HG03432 (cell line): ENCODE measurements around the gene GABRR2.

ENCODE experiments used
- ATAC-seq: cut with Tn5 transposase; IDR thresholded peaks from one replicate; pipeline ENCODE4 v1.9.1; 2021; ENCODE audit warnings: mild to moderate bottlenecking, moderate library complexity; ENCODE audit not compliant: unreplicated experiment

GABRR2 gene

DNA sequence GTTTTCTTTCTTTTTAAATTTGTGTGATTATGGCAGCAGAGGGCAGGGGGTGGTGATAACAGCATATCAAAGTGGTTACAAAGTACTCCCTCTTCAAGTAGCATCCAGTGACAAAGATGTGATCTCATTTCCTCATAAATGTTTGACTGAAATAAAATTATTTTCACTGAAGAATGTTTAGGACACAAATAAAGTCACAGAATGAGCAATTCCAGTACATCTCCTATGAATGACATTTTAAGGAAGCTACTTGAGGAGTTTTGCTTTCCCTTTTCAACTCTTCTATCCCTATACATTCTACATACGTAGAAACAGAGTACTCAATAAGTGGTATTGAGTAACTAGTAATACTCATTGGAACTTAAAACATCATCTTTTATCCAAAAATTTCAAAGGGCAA, 13.9 kb upstream of the GABRR2 start:
- no peak for ATAC-seq

DNA sequence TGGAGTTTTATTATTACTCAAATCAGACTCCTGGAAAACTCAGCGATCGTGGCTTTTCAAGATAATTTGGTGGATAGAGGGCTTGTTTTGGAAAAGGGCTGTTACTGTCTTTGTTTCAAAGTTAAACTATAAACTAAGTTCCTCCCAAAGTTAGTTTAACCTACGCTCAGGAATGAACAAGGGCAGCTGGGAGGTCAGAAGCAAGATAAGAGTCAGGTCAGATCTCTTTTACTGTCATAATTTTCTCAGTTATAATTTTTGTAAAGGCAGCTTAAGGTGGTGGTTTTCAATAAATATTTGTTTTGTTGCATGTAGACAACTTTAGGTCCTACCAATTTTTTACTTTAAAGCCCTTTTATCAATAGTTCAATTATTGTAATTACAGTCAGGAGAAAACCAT, 9.2 kb upstream of the GABRR2 start:
- ATAC-seq = no peak

DNA sequence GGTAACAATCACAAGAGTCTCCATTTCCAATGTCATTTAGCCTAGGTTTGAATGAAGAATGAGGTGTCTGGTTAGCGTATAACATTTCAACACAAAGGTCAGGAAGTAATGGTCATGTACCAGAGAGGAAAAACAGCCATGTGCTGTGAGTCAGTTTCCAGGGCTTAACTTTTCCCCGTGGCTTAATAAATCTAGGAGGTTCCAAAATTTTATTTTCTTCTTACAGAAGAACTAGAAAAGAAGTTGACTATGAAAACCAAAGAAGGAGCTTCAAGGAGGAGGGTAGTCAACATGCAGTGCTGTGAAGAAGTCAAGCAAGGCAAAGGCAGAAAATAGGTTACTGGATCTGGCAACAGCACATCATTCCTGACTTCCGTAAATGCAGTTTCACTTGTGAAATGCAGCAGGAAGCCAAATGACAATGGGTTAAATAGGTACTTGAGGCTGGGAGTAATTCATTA, 8.4 kb upstream of the GABRR2 start:
- ATAC-seq = no peak

DNA sequence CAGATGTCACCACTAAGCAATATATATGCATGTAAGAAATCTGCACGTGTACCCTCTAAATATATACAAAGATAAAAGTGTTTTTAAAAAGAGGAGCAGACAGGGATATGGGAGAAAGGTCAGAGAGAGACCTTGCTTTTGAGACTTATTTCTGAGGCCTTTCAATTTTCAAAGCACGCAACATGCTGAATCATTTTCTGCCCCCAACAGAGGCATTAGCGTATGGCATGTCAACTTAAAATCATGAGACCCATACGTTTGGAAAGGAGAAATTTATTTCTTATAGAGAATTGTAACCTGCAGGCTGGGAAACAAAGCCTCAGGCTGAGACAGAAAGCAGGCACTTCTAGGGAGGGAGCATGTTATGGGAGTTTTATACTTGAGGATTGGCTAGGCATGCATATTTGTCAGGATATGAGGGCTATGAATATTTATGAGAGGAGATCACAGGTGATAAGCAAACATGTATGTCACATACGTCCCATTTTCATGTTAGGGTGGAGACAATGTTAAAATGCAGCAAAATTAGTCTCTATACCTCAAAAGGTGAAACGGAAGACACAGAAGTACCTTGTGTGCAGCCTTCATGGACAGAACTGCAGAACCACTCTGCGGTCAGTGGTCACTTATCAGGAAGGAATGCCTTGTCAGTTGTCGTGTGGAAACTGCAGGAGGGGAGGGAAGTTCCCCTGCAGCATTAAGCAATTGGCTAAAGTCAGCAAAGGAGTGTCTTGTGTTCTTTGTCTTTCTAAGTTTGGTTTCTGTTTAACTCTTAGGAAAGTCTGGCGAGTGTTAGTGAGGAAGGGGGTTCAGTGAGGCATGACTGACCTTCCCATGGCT, 6.3 kb upstream of the GABRR2 start:
- ATAC-seq = no peak

DNA sequence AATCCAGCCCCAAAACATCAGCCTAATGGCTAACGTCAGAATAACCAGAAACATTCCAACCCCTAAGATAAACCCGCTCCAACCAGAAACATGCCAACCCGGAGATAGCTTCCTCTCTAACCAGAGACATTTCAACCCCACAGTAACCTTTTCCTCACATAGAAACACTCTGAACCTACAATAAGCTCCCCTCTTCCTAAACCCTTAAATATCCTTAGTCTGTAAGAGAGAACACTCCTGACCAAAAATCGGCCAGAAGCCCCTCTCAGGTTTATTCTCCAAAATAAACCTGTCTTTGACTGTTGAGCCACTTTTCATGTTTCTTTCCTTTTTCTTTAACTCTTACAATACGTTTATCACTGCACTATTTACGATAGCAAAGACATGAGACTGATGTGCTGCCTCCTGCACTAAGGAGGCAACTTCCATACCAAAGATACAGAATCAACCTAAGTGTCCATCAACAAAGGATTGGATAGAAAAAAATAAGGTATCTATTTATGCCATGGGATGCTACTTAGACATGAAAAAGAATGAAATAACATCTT, 5.0 kb upstream of the GABRR2 start:
- ATAC-seq = no peak

DNA sequence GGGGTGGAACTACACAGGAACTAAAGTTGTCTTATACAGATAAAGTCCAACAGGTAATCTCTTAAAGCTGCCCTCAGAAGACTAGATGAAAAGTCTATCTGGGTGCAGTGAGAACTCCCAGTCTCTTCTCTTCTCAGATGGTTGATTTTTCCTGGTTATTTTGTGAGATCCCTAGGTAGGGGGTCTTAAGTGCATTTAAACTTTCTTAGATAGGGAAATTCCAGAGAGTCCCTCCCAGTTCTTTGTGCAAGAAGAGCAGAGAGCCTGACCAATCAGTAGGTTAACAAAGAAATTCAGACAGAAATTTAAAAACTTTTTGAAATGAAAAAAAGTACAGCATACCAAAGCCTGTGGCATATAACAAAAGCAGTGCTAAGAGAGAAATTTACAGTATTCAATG, 2.0 kb upstream of the GABRR2 start:
- ATAC-seq = no peak

DNA sequence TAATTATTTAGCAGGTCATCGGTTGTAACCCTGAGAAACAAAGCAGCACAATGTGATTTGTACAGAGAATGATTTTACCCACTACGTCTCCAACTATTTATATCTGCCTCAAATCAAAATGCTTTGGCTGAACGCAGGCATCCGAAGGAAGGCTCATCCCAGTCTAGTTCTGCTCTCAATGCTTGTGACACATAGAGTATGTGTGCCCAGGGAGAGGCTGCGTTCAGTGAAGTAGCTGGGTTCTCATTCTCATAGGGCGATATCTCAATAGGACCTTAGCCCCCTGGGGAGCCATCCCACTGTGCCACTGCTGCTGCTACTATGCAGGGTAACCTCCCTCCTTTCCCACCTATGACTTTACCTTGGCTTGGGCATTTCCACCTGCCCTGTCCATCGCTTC, 407 bp downstream of the GABRR2 start:
- no peak for ATAC-seq

DNA sequence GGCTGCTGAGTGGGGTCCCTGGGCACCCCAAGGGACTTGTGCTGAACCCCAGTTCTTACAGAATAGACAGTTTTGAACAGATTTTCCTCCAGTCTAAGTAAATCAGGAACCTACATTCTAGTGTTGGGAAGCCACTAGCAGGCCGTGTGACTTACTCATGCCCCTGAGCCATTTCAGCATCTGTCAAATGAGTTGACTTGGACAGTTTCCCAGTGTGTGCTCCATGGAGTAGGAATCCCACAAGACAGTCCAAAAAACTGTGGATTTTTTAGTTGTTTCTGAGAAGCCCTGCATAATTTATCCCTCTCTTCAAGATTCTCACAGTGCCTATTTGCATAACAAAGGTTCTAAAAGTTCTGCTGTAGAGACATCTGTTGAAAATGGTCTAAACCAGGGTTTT, 2.1 kb downstream of the GABRR2 start:
- no peak for ATAC-seq

DNA sequence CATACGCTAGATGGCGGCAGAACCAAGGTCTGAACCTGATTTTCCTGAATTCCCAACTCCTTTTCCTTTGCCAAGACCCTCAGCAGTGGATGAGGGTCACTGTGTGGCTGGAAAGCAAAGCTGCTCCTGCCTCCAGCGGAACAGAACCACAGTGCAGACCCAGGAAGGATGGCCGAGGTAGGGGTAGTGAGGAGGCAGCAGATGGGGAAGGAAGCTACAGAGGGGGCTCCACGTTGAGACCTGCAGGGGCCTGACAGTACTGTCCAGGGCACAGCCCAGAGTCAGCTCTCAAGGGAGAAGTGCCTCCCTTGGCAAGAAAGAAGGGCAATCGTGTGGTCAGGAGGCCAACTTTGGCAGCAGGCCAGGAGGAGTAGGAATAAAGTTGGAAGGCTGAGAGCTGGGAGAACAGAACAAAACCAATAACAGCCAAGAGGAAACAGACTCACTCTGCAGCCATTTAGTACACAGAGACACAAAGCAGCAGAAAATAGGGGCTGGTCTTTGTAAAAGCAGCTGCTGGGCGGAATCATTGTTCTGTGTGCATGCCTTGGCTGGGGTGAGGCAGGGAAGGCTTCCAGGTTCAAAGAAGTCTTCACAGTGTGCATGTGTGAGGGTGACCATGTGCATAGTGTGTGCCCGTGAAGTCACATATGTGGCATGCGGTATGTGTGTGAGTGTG, 3.1 kb downstream of the GABRR2 start:
- no peak for ATAC-seq

DNA sequence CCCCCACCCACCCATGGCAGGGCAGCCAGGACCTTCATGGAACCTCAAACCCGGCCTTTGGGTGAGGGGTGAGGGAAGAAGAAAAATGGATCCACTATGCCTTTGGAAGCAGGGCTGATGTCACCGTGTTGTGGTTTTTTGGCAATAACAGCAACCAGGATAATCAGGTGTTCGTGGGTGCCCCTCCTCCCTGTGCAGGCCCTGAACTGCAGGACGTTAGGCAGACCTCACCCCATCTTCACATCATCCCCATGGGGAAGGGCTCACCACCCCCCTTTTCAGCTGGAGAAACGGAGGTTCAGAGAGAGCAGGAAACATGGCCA, 3.6 kb downstream of the GABRR2 start:
- no peak for ATAC-seq

DNA sequence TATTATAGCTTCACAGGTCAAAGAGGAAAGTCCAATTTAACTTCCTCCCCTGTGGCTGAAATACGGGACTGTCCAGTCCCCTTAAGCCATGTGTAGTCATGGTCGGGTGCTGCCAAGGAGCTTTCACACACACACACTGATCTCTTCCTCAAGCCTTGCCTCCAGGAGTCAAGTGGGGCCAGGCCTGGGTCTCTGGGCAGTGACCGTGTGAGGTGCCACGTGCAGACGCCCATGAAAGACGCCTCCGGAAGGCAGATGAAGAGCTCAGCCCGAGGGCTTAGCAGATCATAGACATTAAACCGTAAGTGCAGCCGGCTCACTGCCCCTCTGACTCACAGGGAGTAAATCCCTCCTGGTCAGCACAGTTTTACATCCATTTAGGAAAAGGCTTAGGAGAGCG, 4.2 kb downstream of the GABRR2 start:
- no peak for ATAC-seq

DNA sequence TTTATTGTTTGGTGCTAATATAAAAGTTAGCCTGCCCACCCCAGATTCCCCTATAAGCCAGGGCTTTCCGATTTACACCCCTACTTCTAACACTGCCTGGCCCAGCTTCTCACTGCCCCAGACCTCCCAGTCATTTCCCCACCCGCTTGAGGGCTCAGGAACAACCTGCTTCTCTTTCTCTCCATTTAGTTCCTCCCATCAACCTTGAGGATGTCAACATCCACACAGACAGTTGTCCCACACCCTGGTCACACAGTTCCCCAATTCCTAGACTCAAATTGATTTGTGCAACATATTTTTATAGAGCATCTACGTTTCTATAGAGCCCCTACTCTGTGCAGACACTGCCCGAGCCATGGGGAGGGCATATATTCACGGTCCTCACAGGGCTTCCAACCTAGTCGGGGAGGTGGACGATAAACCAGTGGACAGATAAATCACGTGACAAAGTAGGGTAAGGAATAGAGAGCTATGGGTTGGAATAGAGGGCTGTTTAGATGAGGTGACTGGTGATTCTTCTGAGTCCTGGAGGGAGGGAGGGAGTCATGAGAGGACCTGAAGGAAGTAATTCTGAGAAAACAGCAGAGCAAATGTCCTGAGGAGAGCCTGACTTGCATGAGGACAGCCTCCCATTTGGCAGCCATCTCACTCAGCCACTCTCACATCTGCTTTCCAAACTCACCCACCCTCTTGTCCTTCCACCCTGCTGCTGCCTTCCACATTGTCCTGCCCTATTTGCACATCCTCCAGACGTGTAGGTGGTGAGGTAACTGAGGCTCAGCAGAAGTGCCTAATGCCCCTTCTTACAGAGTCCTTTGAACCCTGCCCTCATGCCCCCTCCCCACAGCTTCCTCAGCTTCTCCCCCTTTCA, 6.3 kb downstream of the GABRR2 start:
- no peak for ATAC-seq

DNA sequence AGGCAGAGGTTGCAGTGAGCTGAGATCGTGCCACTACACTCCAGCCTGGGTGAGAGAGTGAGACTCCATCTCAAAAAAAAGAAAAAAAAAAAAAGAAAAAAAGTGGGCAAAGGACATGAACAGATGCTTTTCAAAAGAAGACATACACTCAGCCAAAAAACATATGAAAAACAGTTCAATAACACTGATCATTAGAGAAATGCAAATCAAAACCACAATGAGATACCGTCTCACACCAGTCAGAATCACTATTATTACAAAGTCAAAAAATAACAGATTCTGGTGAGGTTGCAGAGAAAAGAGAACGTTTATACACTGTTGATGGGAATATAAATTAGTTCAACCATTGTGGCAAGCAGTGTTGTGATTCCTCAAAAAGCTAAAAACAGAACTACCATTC, 10.6 kb downstream of the GABRR2 start:
- ATAC-seq = peak; percentile 52

DNA sequence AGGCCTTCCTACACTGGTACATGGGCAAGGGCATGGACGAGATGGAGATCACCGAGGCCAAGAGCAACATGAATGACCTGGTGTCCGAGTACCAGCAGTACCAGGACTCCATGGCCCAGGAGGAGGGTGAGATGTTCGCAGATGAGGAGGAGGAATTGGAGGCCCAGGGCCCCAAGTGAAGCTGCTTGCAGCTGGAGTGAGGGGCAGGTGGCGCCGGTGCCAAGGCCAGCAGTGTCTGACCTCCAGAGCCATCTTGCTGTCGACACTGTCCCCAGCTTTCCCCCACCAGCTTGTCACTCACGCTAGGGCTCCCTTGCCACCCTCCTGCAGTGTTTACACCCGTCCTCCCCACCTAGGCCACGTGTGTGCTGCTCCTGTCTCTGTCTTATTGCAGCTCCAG, 12.2 kb downstream of the GABRR2 start:
- ATAC-seq = no peak

DNA sequence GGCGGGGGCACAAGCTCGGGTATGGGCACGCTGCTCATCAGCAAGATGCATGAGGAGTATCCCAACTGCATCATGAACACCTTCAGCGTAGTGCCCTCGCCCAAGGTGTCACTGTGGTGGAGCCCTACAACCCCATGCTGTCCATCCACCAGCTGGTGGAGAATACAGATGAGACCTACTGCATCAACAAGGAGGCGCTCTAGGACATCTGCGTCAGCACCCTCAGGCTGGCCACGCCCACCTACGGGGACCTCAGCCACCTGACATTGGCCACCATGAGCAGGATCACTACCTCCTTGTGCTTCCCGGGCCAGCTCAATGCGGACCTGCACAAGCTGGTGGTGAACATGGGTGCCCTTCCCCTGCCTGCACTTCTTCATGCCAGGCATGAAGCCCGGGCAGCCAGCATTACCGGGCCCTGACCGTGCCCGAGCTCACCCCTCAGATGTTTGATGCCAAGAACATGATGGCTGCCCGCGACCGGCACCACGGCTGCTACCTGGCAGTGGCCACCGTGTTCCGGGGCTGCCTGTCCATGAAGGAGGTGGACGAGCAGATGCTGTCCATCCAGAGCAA, 12.8 kb downstream of the GABRR2 start:
- no peak for ATAC-seq

DNA sequence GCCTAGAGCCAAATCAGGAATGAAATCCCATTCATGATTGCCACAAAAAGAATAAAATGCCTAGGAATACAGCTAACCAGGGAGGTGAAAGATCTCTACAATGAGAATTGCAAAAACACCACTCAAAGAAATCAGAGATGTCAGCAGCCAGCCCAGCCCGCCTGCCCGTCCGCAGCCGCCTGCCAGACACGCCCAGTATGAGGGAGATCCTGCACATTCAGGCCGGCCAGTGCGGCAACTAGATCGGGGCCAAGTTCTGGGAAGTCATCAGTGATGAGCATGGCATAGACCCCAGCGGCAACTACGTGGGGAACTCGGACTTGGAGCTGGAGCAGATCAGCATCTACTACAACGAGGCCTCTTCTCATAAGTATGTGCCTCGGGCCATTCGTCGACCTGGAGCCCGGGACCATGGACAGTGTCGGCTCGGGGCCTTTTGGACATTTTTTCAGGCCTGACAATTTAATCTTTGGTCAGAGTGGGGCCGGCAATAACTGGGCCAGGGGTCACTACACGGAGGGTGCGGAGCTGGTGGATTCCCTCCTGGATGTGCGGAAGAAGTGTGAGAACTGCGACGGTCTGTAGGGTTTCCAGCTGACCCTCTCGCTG, 13.4 kb downstream of the GABRR2 start:
- no peak for ATAC-seq

DNA sequence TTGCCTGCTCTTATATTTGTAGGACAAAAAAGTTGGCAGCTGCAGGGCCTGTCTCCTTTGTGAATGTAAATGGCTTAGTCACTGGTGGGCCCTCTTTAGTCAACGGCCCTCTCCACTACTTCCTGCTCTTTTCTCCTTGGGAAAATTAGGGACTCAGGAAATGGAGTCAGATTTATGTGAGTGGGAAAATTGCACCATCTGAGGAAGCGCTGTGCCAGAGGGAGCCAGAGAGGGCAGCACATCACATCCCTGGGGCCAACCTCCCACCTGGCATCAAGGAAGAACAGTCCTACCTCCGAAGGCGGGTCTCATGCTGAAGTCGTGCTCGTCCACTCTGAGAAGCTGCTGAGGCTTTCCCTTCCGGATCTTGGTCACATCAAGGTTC, 15.6 kb downstream of the GABRR2 start:
- no peak for ATAC-seq

DNA sequence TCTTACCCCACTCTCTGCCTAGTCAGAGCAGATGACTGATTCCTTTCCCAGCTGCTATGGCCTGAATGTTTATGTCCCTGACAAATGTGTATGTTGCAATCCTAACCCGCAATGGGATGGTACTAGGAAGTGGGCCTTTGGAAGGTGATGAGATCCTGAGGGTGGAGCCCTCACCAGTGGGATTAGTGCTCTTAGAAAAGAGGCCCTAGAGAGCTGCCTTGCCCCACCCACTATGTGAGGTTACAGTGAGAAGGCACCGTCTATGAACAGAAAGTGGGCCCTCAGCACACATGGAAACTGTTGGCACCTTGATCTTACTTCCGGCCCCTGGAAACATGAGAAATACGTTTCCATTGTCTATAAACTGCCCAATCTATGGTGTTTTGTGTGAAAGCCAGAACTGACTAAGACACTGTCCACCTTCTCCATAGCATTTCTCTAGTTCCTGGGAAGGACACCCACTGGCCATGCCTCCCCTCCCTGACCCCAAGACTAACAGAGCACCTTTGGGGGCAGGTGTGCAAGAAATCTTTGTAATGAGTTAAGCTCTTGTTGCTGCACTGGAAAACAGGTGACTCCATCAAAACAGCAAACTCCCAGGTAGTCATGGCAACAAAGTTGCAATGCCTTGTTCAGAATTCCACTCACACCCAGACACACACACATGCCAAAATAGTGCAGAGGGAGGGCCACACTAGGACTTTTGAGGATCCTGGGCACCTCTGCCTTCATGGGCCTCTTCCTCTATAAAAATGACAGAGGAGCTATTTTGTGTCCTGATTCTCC, 16.2 kb downstream of the GABRR2 start:
- peak; percentile 70 for ATAC-seq

DNA sequence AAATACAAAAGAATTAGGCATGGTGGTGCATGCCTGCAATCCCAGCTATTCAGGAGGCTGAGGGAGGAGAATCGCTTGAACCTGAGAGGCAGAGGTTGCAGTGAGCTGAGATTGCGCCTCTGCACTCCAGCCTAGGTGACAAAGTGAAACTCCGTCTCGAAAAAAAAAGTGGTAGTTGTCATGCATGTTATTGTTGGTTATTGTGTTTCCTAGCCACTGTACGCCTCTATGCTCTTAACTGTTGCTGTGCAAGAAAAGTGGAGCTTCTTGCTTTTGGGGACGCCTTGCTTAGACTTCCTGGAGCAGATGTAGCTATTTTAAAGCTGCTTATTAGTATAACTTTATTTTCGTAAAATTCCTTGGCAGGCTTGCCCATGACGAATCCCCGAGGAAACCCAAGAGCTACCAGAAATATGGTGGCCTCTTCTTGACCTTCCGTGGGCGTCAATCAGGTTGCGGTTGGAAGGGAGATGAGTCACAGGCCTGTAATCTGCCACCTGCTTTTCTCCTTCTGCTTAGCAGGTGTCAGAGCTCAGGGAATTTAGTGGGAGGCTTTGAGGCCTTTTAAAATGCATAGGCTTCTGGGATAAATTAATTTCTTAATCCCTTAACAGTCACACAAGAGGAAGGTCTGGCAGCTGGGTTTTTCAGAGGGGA, 17.3 kb downstream of the GABRR2 start:
- peak; percentile 91 for ATAC-seq
